GM13976 (cell line): ENCODE data around the gene PITPNM2.

Source experiments
- DNase-seq: peaks from one replicate; pipeline ENCODE4 v3.0.0; 2012; ENCODE audit warnings: low spot score
- CTCF ChIP-seq: IDR thresholded peaks from 2 replicates; pipeline ENCODE4 v1.5.1; 2012; ENCODE audit warnings: borderline replicate concordance, mild to moderate bottlenecking; ENCODE audit not compliant: insufficient read depth; ENCODE audit errors: extremely low read depth, missing control alignments, control extremely low read depth
- in situ Hi-C: fragments of 300-500 bp; cut with MboI; formaldehyde crosslinking; loops from one replicate; pipeline ENCODE4 v1.12.0; 2022; ENCODE audit warnings: low sequenced_read_pairs, mixed read lengths, inconsistent platforms; ENCODE audit not compliant: unreplicated experiment

PITPNM2 gene

GRCh38 chr12:123114304-123115083 lies 36.4 kb downstream of the PITPNM2 start:
- DNase-seq = no peak
- TF ChIP-seq CTCF = no peak
- in situ Hi-C loops = no loop called here

- in situ Hi-C loops = no loop called here
- TF ChIP-seq CTCF = no peak
- DNase-seq = no peak
Observed at GRCh38 chr12:123113026-123113425, 37.9 kb downstream of the PITPNM2 start.

GRCh38 chr12:123111498-123112165 lies 39.3 kb downstream of the PITPNM2 start:
- no peak for TF ChIP-seq CTCF
- DNase-seq = no peak
- in situ Hi-C loops = no loop called here

GRCh38 chr12:123109319-123109772 lies 41.5 kb downstream of the PITPNM2 start:
- no peak for DNase-seq
- in situ Hi-C loops = no loop called here
- no peak for TF ChIP-seq CTCF

GRCh38 chr12:123108682-123109066 lies 42.2 kb downstream of the PITPNM2 start:
- no peak for TF ChIP-seq CTCF
- in situ Hi-C loops = no loop called here
- DNase-seq = no peak

- DNase-seq = no peak
- in situ Hi-C loops = no loop called here
- no peak for TF ChIP-seq CTCF
Observed at GRCh38 chr12:123107926-123108681, 42.8 kb downstream of the PITPNM2 start.
